Uterus (tissue), 2 donors: Measurements from ENCODE around the gene B3GNT2.

Experiments
- POLR2A ChIP-seq, 2 donors: fragments of 450-650 bp; IDR thresholded peaks; one replicate each; pipeline ENCODE4 v1.6.1; 2016; ENCODE audit warnings: antibody characterized with exemption in 2 of 2, mild to moderate bottlenecking in 1 of 2, moderate library complexity in 1 of 2
- TF ChIP-seq, protein P1 (sequence below), 4 experiments: fragments of 200-600 bp in 2 of 4; fragments of 450-650 bp in 2 of 4; sonication (generic) in 2 of 4; IDR thresholded peaks; one replicate each; pipeline ENCODE4 v1.5.1; 2016 to 2019; ENCODE audit warnings: antibody characterized with exemption in 4 of 4, mild to moderate bottlenecking in 2 of 4, moderate library complexity in 1 of 4

- TF ChIP-seq POLR2A (IDR thresholded peaks at IDR 0.05) = no peak
- TF ChIP-seq, protein P1, sequence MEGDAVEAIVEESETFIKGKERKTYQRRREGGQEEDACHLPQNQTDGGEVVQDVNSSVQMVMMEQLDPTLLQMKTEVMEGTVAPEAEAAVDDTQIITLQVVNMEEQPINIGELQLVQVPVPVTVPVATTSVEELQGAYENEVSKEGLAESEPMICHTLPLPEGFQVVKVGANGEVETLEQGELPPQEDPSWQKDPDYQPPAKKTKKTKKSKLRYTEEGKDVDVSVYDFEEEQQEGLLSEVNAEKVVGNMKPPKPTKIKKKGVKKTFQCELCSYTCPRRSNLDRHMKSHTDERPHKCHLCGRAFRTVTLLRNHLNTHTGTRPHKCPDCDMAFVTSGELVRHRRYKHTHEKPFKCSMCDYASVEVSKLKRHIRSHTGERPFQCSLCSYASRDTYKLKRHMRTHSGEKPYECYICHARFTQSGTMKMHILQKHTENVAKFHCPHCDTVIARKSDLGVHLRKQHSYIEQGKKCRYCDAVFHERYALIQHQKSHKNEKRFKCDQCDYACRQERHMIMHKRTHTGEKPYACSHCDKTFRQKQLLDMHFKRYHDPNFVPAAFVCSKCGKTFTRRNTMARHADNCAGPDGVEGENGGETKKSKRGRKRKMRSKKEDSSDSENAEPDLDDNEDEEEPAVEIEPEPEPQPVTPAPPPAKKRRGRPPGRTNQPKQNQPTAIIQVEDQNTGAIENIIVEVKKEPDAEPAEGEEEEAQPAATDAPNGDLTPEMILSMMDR (IDR thresholded peaks at IDR 0.05) = no peak
Measured at GRCh38 chr2:62208074-62208757, 12.3 kb downstream of the B3GNT2 start.
